Renal cortical epithelial cell (primary cell): ENCODE results near the gene PEMT. TPM values are rescaled to one million over a fixed set of nuclear protein-coding genes. Genes with fewer than 3 reads are reported as not detected.
"Not testable (repeated sequence)": the region's sequence is repeated elsewhere in the genome, so short reads cannot be mapped to it uniquely, and the experiment has no call there.

Experiments
- DNase-seq: peaks from one replicate; pipeline ENCODE4 v3.0.0-alpha.2; 2011; ENCODE audit warnings: low read depth
- total RNA-seq: library from RNA; depleted of rRNA; stranded (reverse); fragments of >200 nt; gene quantifications from 2 replicates; pipeline ENCODE4 v1.2.3, GENCODE V29; 2014

Gene PEMT, protein sequence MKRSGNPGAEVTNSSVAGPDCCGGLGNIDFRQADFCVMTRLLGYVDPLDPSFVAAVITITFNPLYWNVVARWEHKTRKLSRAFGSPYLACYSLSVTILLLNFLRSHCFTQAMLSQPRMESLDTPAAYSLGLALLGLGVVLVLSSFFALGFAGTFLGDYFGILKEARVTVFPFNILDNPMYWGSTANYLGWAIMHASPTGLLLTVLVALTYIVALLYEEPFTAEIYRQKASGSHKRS
- 36.0 and 36.6 TPM in 2 replicates for total RNA-seq

DNA sequence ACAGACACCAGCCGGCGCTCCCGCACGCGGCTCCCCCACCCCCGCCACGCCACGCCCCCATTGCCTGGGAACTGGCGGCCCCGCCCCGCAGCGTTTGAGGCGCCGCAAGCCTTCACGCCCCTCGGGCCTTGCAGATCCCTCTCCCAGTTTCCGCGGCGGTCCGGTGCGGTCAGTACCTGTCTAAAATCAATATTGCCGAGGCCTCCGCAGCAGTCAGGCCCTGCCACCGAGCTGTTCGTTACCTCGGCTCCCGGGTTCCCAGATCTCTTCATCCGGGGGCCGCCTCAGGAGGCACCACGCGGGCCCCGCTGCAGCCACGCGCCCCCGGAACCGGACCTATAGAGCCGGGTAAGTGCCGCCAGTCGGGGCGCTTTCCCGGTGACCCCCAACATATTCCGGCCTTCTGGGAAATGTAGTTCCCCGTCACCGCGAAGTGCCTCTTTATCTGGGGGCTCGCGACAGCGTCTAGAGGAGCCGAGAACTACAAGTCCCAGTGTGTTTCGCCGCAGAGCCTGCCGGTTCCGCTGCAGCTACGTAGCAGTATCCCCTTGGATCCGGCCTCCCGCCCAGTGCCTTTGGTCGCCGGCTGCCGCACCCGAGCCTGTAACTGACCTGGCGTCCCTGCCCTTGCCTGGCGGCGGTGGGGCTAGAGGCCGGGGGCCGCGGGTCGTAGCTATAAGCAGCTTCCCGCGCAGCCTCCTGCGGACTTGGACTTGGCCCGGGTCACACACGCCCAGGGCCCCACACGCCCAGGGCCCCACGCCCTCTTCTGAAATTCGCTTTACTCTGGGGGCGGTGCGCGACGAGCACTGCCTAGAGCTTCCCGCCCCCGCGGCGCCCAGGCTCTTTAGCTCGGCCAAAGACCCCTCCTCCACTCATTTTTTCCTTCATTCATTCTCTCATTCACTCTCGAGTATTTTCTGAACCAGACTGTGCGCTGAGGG lies at the start of gene PEMT:
Gene PEMT, minus strand, starts transcription at position 354 of the 944 bp plus-strand sequence. Its CDS starts 82 bp downstream, at position 272.
- DNase-seq, result peak; percentile 98

DNA sequence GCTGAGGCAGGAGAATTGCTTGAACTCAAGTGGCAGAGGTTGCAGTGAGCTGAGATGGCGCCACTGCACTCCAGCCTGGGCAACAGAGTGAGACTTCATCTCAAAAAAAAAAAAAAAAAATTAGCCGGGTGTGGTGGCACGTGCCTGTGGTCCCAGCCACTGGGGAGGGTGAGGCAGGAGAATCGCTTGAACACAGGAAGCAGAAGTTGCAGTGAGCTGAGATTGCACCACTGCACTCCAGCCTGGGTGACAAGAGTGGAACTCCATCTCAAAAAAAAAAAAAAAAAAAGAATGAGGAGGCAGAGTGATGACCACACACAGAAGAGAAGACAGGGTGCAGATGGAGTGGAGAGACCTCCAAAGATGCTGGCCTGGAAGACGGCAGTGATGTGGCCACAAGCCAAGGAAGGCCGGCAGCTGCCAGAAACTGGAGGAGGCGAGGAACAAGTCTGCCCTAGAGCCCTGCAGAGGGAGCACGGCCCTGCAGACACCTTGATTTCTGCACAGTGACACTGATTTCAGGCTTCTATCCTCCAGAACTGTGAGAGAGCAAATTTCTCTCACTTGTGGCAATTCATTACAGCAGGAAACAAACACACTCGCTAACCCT lies 48.3 kb upstream of the PEMT start:
- DNase-seq, result not testable (repeated sequence)

DNA sequence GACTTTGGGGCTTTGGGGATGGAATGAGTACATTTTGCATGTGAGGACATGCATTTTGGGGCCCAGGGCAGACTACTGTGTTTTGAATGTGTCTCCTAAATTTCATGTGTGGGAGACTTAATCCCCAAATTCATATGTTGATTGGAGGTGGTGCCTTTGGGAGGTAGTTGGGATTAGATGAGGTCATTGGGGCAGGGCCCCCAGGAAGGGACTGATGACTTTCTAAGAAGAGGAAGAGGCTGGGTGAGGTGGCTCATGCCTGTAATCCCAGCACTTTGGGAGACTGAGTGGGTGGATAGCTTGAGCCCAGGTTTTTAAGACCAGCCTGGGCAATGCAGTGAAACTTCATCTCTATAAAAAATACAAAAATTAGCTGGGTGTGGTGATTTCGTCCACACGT lies 47.0 kb upstream of the PEMT start:
- DNase-seq, result no peak

DNA sequence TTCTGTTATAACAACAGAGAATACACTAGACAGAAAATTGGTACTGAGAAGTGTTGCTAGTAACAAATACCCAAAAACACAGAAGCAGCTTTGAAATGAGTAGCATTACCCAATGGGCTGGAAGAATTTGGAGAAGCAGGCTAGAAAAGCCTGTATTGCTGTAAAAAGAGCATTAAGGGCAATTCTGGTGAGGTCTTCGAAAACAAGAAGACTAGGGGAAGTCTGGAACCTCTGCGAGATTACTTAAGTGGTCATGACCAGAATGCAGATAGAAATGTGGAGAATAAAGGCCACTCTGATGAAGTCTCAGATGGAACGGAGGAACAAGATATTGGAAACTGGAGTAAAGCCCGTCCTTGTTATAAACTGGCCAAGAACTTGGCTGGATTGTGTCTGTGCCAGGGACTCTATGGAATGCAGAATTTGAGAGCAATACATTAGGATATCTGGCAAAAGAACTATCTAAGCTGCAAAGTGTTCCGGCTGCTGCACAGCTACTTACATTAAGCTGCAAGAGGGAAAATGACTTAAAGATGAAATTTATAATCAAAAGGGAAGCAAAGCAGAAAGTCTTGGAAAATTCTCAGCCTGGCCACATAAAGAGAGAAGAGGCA lies 44.9 kb upstream of the PEMT start:
- no peak for DNase-seq

DNA sequence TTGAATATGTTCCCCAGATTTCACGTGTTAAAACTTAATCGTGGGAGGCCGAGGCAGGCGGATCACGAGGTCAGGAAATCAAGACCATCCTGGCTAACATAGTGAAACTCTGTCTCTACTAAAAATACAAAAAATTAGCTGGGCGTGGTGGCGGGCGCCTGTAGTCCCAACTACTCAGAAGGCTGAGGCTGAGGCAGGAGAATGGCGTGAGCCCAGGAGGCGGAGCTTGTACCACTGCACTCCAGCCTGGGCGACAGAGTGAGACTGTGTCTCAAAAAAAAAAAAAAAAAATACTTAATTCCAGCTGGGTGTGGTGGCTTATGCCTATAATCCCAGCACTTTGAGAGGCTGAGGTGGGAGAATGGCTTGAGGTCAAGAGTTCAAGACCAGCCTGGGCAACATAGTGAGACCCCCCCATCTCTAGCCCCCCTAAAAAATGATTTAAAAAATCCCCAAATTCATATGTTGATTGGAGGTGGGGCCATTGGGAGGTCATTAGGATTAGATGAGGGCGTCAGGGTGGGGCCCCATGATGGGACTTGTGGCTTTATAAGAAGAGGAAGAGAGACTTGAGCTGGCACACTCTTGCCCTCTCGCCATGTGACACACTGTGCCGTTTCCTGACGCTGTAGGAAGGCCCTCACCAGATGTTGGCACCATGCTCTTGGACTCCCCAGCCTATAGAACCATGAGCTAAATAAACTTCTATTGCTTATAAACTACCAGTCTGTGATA lies 44.2 kb upstream of the PEMT start:
- DNase-seq, result not testable (repeated sequence)

DNA sequence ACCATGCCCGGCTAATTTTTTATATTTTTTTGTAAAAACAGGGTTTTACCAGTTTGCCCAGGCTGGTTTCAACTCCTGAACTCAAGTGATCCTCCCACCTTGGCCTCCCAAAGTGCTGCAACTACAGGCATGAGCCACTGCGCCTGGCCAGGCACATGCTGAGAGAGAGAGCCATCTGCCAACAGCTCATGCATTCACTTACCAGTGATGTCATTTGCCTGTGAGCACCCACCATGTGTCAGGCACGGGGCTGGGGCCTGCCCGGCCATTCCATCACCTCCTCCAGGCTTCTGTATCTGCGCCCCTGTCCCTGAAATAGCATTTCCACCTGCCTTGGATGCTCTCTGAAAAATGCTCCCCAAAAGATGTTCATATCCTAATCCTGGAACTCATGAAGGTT lies 43.6 kb upstream of the PEMT start:
- no peak for DNase-seq

DNA sequence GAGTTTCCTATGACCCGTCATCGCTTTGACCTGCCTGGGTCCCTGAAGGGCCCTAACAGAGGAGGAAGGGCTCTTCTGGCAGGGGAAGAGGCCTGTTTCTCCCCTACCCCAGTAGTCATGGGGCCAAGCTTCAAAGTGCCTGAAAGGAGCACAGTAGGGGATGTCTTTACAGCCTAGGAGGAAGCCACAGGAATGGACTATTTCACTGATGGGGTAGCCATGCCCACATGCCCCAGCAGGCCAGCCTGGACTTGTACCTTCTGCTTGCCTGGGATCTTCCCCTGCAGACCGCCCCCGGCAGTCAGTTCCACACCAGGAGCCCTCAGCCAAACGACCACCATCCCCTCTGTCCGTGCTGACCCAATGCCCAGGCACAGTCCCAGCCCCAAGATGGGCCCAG lies 41.8 kb upstream of the PEMT start:
- DNase-seq, result no peak

DNA sequence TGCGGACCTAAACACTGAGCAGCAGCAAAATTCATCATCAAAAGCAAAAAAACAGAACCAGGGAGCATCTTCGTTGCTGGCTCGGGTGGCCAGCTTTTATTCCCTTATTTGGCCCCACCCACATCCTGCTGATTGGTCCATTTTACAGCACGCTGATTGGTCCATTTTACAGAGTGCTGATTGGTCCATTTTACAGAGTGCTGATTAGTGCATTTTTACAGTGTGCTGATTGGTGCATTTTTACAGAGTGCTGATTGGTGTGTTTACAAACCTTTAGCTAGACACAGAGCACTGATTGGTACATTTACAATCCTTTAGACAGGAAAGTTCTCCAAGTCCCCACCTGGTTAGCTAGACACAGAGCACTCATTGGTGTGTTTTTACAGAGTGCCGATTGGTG lies 41.2 kb upstream of the PEMT start:
- DNase-seq, result not testable (repeated sequence)

DNA sequence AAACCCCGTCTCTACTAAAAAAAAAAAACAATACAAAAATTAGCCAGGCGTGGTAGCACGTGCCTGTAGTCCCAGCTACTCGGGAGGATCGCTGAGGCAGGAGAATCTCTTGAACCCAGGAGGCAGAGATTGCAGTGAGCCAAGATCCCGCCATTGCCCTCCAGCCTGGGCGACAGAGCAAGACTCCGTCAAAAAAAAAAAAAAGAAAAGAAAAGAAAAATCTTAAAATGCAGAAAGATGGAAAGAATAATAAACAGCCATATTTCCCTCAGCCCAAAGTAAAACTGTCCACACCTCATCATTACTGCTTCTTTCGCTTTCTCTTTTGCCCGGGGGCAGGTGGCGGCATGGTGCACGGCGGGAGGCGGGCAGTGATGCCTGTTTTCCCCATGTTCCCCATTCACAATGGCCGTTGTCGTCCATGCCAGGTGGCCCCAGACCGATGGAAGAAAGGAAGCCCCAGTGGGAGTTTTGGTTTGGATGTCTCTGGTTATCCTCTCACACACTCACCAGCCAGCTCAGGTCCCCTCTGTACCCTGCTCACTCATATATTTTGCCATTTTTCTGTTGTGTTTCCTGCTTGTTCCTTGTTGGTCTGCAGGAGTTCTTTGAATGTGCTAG lies 37.0 kb upstream of the PEMT start:
- DNase-seq, result no peak

DNA sequence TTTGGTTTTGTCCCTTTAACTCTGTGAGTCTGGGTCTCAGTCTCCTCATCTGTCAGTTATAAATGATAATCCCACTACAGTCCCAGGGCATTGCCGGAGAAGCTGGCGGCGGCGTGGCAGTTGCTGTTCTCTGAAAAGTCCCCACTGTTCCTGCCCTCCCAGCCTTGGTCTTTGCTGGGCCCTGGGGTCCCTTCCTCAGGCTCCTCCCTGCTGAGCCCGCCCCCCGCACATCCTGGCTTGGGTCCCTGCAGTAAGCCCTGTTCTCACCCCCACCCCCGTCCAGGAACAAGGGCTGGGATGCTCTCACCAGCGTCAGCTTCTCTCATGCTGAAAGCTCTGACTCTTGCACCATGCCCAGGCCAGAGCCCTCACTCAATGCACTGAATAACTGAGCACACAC lies 35.3 kb upstream of the PEMT start:
- DNase-seq, result no peak

DNA sequence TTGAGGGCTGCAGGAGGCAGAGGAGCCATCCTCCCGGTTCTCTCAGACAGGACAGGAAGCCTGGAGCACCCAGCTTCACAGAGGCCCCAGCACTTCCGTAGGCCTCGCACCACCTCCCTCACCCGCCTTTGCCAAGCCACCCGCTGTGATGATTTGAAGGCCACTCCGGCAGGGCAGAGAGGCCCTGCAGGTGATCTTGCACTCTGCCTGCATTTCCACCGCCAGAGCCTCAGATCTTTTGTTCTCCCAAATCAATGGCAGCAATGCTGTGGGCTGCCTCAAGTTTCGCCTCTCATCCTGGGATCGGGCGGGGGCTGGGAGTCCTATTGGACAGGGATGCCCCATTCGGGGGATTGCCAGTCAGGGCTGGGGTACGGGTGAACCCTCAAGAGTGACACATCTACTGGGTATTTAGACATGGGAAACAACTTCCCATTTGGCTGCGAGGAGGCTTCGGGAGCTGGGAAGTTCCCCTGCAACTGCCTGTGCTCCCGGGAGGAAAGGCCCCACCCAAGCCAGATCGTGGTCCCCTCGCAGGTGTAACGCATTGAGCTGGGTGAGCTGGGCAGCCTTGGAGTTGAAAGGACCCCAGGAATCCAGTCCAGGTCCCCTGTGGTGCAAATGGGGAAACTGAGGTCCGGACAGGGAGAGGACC lies 34.8 kb upstream of the PEMT start:
- no peak for DNase-seq

DNA sequence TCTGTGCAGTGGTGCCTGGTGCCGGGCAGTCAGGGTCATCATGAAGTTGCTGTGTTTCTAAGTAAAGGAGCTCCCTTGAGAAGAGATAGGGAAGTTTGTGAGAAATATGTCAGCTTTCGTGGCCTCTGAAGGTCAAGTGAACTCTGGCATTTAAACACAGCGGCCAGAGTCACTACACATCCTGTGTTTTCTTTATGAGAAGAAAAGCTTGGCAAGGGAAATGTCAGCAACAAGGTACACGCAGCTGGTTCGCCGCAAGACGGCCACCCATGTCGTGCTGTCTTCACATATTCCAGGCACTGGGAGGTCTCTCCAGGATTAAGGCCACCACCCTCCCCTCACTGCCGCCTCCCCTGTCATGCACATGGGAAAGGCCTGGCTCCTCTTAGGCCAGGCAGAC lies 33.2 kb upstream of the PEMT start:
- DNase-seq, result no peak

DNA sequence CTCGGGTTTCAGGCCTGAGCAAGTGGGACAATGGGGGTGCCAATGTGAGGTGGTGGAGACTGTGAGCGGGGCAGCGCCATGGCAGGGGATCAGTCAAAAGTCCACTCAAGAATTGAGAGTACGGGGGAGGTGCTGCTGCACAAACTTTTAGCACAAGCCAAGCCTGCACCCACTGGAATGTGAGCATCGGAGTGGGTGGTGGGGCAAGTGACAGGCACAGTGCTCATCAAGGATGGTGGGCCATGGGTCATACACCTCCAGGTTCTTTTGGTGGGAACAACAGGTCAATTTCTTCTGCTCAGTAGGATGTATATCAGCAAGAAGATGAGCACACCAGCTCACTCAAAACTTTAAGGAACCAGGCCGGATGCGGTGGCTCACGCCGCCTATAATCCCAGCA lies 32.4 kb upstream of the PEMT start:
- no peak for DNase-seq

DNA sequence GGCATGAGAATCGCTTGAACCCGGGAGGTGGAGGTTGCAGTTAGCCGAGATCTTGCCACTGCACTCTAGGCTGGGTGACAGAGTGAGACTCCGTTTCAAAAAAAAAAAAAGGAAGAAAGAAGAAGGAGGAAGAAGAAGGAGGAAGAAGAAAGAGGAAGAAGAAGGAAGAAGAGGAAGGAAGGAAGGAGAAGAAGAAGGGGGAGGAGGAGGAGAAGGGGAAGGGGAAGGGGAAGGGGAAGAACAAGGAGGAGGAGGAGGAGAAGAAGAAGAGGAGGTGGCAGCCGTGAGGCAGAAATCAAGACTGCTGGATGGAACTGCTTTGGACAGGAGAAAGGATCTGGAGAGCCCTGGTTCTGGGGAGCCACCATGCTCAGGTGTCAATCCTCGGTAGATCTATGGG lies 29.7 kb upstream of the PEMT start:
- DNase-seq, result no peak

DNA sequence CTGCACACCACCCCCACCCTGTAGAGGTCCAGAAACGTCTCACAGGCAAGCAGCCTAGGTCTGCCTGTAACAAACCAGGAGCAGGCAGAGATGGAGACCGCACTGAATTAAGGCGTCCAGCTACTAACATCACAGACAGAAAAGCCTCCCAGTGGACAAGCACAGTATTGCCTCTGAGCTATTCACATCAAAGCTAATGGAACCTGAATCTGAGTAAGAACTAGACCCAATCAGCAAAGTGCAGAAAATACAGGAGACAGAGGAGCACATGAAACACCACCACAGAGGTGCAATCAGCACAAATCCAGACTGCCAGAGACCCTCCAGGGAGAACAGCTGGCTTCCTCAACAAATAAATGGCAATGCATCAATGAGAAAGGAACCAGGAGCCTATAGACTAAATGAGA lies 22.2 kb upstream of the PEMT start:
- peak; percentile 74 for DNase-seq

DNA sequence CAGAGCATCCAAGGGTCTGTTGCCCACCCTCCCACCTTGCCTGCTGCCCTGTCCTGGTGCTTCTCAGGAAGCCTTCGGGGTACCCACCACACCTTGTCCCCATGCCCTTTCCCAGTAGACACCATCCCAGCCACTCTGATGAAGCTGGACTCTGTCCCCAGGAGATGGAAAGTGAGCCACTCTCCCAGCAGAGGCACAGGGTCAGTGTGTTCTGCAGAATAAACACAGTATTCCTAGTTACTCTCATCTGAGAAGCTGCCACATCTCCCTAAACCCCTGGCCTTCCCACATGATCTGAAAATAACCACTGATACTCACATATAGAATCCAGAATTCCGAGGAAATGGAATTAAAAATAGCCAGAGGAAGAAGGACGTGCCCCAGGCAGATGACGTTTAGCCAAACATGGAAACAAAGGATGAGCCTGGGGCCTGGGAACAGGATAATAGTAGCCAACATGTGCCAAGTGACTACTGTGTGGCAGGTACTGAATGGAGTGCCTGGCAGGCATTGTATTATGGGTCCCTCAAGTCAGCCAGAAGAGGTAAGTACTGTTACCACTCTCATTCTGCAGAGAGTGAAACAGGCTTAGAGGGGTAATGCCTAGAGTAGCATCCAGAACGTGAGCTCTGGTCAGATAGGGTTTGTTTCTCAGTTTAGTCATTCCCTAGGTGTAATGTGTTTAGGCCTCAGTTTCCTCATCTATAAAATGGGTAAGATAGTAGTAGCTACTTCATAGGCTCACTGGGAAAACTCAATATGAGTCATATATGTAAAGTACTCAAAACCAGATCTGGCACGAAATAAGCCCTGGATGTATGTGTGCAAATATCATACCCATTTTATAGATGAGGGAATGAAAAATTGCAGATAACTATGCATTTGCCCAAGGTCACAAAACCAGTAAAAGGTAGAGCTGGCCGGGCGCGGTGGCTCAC lies 20.8 kb upstream of the PEMT start:
- no peak for DNase-seq

DNA sequence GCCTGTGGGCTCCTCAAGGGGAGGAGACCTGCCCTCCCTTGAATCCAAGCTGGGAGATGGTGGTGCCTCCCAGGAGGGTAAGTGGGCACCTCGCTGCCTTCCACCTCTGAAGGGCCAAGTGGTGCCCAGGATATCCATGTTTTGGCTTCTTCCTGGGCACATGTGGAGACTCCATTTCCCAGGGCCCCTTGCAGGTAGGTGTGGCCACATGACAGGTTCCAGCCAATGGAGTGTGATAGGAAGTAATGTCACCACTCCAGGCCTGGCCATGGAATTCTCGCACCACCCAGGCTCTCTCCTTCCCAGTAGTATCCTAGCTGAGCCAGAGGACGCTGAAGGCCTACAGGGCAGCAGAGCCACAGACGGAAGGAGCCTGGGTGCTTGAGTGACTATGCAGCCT lies 17.6 kb upstream of the PEMT start:
- no peak for DNase-seq

DNA sequence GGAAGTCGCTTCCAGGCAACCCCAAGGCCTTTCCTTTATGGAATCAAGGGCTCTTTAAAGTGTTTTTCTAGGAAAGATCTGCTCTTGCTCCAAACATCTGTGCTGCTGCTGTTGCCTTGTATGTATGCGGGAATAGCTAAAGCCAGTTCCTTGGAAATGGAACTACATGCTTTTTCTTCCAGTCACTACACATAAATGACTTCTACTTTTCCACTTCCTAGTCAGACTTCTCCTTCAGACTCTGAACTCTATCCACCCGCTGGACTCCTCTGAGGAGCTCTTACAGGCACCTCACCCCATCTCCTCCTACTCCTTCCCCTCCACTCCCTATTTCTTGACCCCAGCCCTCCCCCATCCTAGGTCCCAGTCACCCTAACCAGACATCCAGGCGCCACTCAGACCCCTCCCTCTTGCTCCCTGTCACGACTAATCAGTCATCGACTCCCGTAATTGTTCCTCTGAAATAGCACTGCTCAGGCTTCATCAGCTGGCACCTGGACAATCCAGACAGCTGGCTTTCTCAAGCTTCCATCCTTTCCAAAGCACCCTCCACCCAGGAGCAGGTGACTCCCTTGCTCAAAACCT lies 15.0 kb upstream of the PEMT start:
- no peak for DNase-seq

DNA sequence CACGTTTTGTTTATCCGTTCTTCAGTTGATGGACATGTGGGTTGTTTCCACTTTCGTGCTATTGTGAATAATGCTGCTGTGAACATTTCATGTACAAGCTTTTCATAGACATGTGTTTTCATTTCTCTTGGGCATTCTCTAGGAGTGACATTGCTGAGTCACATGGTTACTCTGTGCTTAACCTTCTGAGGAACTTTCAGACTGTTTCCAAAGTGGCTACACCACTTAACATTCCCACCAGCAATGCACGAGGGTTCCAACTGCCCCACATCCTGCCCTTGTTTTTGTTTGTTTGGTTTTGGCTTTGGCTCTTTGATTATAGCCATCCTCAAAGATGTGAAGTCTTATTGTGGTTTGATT lies 14.2 kb upstream of the PEMT start:
- peak; percentile 51 for DNase-seq
